ENCODE data around the gene KLHL29. TPM values are rescaled to one million over a fixed set of nuclear protein-coding genes. Genes with fewer than 3 reads are reported as not detected.

The KLHL29 gene
- total RNA-seq, 1 experiment from 2014 or later, result 7.7 TPM

- no peak overlapping the region for H3K27ac ChIP-seq (ENCODE audit: low read length)
- POLR2A ChIA-PET, result no interaction called here
- TF ChIP-seq CTCF (IDR thresholded peaks at IDR 0.05) (no peak), REST (IDR thresholded peaks at IDR 0.05; ENCODE audit: insufficient read depth in 1 of 2, low read depth in 2 of 2, low read length in 1 of 2) (no peak), POLR2AphosphoS5 (IDR thresholded peaks at IDR 0.05; ENCODE audit: low read depth, low read length) (no peak), SIN3A (IDR thresholded peaks at IDR 0.05; ENCODE audit: borderline replicate concordance, insufficient read depth, low read depth, low read length) (no peak), TCF7L2 (IDR thresholded peaks at IDR 0.05; ENCODE audit: low read depth, low read length) (no peak)
- ATAC-seq (no peak), DNase-seq (ENCODE audit: low read depth, low spot score) (no peak)
- no peak overlapping the region for H3K4me3 ChIP-seq (ENCODE audit: low read depth in 2 of 2, low read length in 2 of 2)
- in situ Hi-C loops (cut with HindIII; ENCODE audit: low pct_unique_long_range_greater_than_20kb, low sequenced_read_pairs) (no loop called here), intact Hi-C loops (cut with micrococcal nuclease; ENCODE audit: unreplicated experiment) (no loop called here)
- CTCF ChIA-PET, result no interaction called here
- no peaks in the 10 kb centered on the region for H3K36me3 ChIP-seq (ENCODE audit: control insufficient read depth, insufficient read depth, low read length)
- no peaks in the 10 kb centered on the region for H3K4me1 ChIP-seq (ENCODE audit: control insufficient read depth, insufficient read depth, low read length)
- no peaks in the 10 kb centered on the region for H3K27me3 ChIP-seq (ENCODE audit: control insufficient read depth, insufficient read depth, low read length)
- no peaks in the 10 kb centered on the region for H3K9me3 ChIP-seq (ENCODE audit: control insufficient read depth, insufficient read depth, low read depth, low read length)
- no TSS peak for BruUV-seq (replicated peaks)
Observed at GRCh38 chr2:23705771-23706612, 321.0 kb downstream of the KLHL29 start.

GRCh38 chr2:23706613-23707078 lies 321.7 kb downstream of the KLHL29 start:
- Histone ChIP-seq H3K9me3 (ENCODE audit: control insufficient read depth, insufficient read depth, low read depth, low read length) (no peaks in the 10 kb centered on the region), H3K27me3 (ENCODE audit: control insufficient read depth, insufficient read depth, low read length) (no peaks in the 10 kb centered on the region), H3K4me1 (ENCODE audit: control insufficient read depth, insufficient read depth, low read length) (no peaks in the 10 kb centered on the region), H3K27ac (ENCODE audit: low read length) (no peak overlapping the region), H3K4me3 (ENCODE audit: low read depth in 2 of 2, low read length in 2 of 2) (no peak overlapping the region), H3K36me3 (ENCODE audit: control insufficient read depth, insufficient read depth, low read length) (no peaks in the 10 kb centered on the region)
- no peak for ATAC-seq
- BruUV-seq (replicated peaks), result no TSS peak
- intact Hi-C loops (cut with micrococcal nuclease; ENCODE audit: unreplicated experiment), result no loop called here
- TF ChIP-seq SIN3A (IDR thresholded peaks at IDR 0.05; ENCODE audit: borderline replicate concordance, insufficient read depth, low read depth, low read length), result no peak
- no peak for TF ChIP-seq TCF7L2 (IDR thresholded peaks at IDR 0.05; ENCODE audit: low read depth, low read length)
- ChIA-PET CTCF (no interaction called here), POLR2A (no interaction called here)
- no peak for DNase-seq (ENCODE audit: low read depth, low spot score)
- in situ Hi-C loops (cut with HindIII; ENCODE audit: low pct_unique_long_range_greater_than_20kb, low sequenced_read_pairs), result no loop called here

- no peak for ATAC-seq
- ChIA-PET CTCF (no interaction called here), POLR2A (no interaction called here)
- Histone ChIP-seq H3K27ac (ENCODE audit: low read length) (no peak overlapping the region), H3K4me3 (ENCODE audit: low read depth in 2 of 2, low read length in 2 of 2) (no peak overlapping the region), H3K36me3 (ENCODE audit: control insufficient read depth, insufficient read depth, low read length) (no peaks in the 10 kb centered on the region), H3K4me1 (ENCODE audit: control insufficient read depth, insufficient read depth, low read length) (no peaks in the 10 kb centered on the region), H3K27me3 (ENCODE audit: control insufficient read depth, insufficient read depth, low read length) (no peaks in the 10 kb centered on the region), H3K9me3 (ENCODE audit: control insufficient read depth, insufficient read depth, low read depth, low read length) (no peaks in the 10 kb centered on the region)
- in situ Hi-C loops (cut with HindIII; ENCODE audit: low pct_unique_long_range_greater_than_20kb, low sequenced_read_pairs), result no loop called here
- no TSS peak for BruUV-seq (replicated peaks)
- DNase-seq (ENCODE audit: low read depth, low spot score), result no peak
- intact Hi-C loops (cut with micrococcal nuclease; ENCODE audit: unreplicated experiment), result no loop called here
- no peak for TF ChIP-seq TCF7L2 (IDR thresholded peaks at IDR 0.05; ENCODE audit: low read depth, low read length)
- no peak for TF ChIP-seq CTCF (IDR thresholded peaks at IDR 0.05)
- TF ChIP-seq REST (IDR thresholded peaks at IDR 0.05; ENCODE audit: insufficient read depth in 1 of 2, low read depth in 2 of 2, low read length in 1 of 2), result no peak
- TF ChIP-seq SIN3A (IDR thresholded peaks at IDR 0.05; ENCODE audit: borderline replicate concordance, insufficient read depth, low read depth, low read length), result no peak
- TF ChIP-seq POLR2AphosphoS5 (IDR thresholded peaks at IDR 0.05; ENCODE audit: low read depth, low read length), result no peak
Observed at GRCh38 chr2:23707096-23707495, 322.1 kb downstream of the KLHL29 start.

Measured in Panc1 (cell line).